NCI-H187 (cell line): ENCODE results near the gene SLC24A3.

Experiments
- DNase-seq, 2 experiments: peaks; one replicate each; lab custom pipeline; 2025; lab: John Stamatoyannopoulos, UW

The SLC24A3 gene

DNA sequence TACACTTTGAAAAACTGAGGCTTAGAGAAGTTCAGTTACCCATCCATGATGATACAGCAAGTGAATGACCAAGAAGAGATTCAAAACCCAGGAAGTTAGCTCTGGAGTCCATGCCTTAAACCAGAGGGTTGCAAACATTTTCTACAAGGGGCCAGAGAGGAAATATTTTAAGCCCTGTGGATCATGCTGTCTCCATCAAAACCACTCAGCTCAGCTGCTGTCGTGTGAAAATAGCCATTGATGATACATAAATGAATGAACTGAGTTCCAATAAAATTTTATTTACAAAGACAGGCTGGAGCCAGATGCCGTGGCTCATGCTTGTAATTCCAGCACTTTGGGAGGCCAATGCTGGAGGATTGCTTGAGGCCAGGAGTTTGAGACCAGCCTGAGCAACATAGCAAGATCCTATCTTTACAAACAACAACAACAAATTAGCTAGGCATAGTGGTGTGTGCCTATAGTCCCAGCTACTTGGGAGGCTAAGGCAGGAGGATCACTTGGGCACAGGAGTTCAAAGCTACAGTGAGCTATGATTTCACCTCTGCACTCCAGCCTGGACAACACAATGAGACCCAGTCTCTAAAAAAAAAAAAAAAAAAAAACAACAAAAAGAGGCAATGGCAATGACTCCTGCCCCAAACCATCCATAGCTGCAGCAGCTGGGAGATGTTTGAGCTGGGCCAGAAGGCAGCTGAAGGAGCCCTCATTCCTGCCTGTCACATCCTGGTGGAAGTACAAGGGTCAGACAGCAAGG is 501.6 kb downstream of the SLC24A3 start:
- DNase-seq: no peak

DNA sequence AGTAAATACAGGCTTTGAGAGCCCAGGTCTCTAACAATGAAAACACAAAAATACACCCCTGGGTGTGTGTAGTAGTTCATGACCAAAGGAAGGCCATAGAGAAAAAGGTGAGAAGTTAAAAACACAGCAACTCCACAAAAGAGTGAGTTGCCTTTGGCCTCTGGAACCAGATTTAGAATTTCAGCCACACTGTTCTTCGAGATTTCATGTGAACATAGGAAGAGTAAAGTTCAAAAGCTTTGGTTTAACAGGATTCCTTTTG is 502.1 kb downstream of the SLC24A3 start:
- DNase-seq: no peak

DNA sequence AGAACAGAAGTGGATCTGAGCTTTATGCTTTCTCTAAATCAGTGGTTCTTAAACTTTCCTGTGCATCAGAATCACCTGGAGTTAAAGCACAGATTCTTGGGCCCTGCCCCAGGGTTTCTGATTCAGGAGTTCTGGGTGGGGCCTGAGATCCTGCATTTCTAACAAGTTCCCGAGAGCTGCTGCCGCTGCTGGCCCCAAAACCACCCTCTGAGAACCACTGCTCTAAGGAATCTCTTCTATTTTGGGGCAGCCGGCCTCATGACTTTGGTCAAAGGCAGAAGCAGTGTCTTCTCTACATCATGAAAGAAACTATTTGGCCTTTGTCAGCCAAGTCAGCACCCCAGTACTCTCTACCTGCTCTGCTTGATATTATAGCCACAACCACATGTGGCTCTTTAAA is 503.5 kb downstream of the SLC24A3 start:
- no peak for DNase-seq

DNA sequence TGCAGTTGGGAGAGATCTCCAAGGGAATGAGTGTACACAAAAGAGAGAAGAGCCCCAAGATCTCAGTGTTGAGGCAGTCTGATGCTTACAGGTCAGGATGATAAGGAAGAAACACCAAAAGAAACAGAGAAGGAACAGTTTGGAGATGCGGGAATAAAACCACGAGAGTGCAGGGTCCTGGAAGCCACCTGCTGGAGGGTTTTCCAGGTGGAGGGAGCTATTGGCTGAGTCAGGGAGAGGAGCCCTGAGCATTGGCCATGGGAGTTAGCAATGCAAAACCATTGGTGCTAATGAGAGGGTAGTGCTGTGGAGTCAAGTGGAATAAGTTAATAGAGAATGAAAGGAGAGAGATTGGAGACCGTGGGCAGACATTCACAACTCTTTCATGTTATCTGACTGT is 506.4 kb downstream of the SLC24A3 start:
- DNase-seq: no peak

DNA sequence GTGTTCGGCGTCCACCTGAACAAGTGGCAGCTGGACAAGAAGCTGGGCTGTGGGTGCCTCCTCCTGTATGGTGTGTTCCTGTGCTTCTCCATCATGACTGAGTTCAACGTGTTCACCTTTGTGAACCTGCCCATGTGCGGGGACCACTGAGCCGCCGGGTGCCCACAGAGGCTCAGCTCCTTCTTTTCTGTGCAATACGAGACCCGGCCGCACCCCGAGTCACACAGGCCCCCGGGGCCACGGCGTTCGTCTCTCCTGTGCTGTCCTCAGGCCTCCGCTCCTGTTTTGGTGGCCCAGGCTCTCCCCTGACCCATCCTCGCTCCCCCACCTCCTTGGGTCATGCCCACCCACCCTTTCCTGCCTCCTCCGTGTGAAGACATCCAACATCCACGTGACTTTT is 508.5 kb downstream of the SLC24A3 start:
- no peak for DNase-seq

DNA sequence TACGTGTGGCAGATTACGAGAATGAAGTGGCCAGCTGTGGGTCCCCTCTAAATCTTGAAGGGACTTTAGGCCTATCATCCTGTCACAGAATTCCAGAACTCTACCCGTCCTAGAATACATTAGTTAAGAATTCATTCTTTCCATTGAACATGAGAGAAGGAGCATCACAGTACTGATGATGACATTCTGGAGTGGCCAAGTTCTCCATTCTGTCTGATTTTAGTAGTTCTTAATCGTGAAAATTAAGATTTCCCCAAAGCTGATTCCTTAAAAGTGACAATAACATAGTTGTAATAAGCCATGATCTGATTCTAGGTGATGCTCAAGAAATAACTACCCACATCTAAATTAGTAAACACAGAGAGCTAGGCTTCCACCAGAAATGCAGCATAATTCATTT is 510.6 kb downstream of the SLC24A3 start:
- DNase-seq: no peak

DNA sequence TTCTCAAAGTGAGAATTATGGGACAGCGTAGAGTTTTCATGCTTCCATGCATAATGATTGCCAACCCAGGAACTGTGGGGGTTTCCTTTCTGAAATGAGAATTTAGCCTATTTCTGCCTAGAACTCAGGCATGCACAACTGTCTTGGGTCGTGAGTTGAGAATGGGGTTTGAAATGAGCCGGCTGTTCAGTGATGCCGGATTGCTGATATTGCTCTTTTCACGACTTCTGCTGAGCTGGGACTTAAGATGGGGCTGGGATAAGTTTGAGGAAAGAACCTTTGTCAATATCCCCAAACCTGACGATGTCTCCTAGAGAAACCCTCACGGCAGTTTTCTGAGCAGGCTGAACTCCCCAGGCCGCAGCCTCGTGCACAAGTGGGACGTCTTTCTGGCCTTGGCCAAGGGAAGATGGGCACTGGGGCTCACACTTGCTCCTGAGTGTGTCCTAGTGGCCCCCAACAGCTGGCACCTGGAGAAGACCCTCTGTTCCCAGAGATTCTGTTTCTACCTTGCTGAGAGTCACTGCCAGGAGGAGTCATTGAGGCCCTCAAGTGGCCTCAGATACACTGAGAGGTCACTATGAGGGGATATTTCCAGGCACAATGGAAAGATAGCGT is 511.5 kb downstream of the SLC24A3 start:
- DNase-seq: no peak

DNA sequence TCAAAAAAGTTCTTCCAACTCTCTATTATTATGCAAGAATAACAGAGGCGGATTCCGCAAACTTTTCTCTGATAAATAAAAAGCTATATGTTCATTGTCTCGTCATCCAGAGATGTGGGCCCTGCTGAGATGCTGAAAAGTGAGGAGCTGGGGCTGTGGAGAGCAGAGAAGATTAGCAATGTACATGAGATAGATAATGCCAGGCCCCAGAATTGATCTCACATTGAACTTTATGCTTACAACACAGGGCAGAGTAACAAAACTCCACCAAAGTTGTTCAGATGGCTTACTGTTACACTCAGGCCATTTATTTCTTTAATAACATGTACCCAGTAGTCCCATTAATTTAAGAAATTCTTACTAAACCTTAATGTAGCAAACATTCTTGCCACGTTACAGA is 512.9 kb downstream of the SLC24A3 start:
- DNase-seq: no peak

DNA sequence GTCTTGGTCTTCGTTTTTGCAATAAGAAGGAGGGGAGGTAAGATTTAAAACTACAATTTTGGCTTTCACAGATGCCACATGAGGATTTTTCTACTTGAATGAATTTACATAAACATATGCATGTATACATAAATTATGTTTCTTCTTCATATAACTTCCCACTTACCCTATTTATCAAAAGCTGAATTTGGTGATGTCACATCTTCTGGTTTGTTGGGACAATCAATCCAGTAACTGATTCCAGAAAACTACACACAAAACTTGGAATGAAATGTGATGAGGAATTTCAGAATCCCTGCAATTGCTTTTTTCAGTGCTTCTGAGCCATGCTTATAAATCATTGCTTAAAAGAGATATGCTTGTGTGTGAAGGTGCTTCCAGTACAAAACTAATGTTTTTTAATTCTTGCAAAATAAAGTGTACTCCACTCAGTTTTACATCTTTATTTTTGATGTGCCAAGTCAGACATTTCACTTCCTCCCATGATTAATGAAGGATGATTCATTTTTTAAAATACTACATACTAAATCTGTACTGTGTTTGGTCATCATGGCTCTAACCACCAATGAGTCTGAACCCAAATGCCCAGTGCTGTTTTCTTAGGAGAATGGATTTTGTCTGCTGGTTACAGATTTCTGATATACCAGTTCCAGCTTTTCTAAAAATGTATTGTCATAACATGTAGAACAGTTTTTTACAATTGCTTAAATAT is 513.5 kb downstream of the SLC24A3 start:
- no peak for DNase-seq

DNA sequence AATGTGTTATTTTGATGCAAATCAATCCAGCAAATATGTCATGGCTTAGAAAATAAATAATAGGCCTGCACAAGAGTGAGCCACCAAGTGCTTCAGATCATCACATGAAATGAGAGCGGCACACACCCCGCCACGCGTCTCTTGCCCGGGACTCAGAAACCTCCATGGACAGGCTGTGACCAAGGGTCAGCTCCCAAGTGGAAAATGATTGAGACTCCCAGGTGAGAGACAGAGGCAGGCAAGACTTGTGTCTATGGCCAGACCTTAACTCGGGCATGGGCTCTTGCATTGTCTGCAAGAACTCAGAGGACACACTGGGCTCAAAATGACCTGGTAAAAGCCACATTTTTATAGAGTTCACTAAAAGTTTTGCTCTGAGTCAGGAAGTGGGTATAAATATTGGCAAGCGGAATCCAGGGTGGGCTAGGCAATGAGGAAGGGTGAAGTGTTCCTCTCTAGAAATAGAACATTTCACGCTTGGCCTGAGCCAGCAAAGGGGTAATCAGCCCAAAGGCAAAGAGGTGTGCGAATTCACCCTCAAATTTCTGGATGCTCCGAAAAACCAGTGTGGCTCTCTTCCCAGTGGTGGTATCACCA is 514.9 kb downstream of the SLC24A3 start:
- no peak for DNase-seq

DNA sequence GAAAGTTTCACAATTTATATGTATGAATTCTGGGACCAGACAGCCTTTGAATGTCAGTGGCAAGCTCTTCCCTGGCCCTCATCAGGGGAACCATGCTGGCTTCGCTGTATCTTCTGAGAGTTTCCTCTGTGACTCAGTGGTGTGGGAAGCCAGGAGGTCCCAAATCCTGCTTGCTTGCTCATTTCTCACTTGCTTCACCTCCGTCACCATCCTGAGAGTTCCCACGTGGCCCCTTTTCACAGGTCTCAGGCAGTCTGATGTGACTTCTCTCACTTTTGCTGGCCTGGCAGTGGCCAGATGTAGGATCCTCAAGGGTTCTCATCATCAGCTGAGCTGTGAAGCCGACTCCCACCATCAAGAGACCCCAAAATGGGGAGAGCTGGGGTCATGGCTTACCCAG is 517.2 kb downstream of the SLC24A3 start:
- no peak for DNase-seq

DNA sequence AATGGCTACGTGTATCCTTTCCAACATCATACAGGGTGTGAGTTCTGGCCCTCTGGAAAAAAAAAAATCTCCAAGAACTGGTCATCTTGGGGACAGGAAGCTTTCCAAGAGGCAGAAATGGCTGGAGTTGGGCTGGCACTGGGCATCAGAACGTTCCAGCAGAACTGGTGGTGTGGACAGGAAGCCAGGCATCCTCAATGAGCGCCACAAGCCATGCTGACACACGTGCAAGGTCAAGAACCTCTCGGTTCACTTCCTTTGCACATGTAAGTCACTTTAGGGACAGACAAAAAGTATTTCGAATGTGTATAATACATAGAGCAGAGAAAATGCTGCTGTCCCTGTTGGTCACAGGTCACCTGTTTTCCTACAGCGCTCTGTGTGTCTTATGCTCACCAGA is 518.3 kb downstream of the SLC24A3 start:
- no peak for DNase-seq

DNA sequence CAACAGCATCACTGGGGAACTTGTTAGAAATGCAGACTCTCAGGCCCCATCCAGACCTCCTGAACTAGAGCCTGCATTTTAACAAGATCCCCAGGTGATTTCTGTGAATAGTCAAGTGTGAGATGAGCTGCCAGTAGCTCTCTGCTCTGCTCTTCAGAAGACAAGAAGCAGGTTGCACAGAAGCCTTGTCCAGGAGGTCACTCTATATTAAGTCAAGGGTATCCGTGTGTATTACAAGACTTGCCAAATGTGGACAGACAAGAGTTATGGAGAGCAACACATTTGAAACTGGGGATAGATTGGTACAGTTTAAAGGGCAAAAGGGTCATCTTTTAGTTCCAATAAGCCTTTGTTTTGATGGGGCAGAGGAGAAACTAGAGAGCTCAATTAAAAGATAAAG is 522.4 kb downstream of the SLC24A3 start:
- no peak for DNase-seq

DNA sequence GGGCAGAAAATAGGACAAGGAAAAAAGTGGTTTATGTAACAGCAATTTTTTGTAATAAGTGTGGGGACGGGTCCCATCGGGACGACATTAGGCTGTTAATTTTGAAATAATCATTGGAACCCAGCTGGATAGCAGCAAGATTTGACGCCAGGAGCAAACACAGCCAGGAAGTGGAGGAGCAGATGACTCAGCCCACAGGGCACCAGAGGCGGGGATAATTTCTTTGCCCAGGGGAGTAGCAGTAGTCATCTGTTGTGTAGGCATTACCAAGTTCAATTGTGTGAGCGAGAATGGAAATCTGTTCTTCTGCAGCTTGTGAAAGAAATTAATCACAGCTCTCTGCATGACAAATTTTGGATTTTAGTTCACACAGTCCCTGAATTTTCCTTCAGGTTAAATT is 523.0 kb downstream of the SLC24A3 start:
- DNase-seq: no peak

DNA sequence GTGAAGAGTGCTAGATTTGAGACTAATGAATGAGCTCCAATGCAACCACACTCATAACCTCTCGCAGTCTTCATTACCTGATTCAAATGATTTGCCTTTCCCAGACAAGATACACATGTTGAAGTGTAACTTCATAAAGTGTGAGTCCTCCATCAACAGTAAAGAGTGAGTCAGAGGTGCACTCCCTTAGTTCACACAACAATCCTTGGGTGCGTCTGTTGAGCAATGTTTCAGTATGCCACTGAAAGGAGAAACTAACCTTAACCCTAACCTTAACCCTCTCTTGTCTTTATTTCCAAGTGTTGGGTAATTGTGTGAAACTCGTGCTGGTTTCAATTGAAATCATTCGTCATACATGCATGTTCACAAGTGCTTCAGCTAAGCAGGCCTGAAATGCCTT is 524.6 kb downstream of the SLC24A3 start:
- DNase-seq: no peak

DNA sequence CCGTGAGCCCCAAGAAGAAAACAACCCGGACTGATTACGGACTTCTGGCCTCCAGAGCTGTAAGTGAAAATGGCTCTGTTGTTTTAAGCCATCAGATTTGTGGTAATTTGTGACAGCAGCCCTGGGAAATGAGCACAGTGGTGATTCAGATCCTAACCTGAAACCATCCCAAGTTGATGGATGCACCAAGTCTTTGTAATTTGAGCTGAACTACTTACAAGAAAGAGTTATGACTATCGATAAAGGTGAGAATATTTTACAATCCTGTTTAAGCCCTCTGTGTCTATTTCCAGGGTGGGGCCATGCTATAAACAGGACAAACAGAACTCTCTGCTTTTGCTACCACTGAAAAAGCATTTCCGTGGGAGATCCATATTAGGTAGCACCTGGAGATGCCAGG is 526.5 kb downstream of the SLC24A3 start:
- no peak for DNase-seq

DNA sequence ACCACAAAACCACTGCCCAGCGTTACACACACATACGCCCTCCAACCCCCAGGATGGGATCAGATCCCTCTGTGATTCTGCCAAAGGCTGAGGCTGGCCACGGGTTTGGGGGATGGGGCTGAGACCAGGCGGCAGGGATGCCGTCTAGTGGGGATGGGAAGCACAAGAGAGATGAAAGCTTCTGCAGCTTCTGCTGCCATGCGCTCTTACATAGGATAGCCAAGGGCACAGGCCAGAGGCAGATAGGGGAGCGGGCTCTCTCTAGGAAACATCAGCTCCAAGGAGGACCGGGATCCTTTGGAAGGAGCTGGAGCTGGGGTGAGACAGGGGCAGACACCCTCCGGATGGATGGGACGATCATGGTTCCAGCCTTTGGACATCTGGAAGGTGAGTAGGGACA is 526.9 kb downstream of the SLC24A3 start:
- no peak for DNase-seq

DNA sequence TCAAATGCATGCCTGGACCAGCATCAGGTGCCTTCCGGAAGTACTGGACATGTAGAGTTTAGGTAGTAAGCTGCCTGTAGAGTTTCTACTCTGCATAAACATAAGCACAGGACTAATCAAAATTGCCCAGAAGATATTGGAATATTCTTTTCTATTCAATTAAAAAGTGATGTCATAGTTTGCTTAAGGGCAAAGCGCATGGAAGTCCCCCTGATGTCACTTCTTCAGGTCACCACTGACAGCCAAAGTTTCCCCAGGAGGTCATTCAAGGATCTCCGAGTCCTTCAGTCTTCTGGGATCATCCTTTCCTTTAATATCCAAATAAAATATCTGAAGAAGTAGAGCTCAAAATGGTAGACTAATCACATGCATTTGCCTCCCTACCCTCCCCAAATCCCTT is 528.1 kb downstream of the SLC24A3 start:
- DNase-seq: no peak

DNA sequence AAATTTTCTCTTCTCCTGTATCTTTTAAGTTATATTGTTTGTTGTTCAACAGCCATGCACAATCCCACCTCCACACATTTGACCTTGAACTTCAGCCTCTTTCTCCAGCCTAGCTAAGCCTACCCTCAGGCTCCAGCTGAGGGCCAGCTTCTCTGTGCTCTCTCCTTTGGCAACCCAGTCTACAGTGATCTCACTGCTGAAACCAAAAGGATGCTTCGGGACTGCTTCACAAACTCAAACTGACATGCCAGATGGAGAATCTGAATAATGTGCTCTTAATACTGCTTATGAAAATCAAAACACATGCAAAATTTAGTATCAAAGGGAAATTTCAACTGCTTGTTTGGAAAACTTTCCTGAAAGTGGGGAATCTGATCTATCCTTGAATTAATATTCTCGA is 529.5 kb downstream of the SLC24A3 start:
- DNase-seq: no peak

DNA sequence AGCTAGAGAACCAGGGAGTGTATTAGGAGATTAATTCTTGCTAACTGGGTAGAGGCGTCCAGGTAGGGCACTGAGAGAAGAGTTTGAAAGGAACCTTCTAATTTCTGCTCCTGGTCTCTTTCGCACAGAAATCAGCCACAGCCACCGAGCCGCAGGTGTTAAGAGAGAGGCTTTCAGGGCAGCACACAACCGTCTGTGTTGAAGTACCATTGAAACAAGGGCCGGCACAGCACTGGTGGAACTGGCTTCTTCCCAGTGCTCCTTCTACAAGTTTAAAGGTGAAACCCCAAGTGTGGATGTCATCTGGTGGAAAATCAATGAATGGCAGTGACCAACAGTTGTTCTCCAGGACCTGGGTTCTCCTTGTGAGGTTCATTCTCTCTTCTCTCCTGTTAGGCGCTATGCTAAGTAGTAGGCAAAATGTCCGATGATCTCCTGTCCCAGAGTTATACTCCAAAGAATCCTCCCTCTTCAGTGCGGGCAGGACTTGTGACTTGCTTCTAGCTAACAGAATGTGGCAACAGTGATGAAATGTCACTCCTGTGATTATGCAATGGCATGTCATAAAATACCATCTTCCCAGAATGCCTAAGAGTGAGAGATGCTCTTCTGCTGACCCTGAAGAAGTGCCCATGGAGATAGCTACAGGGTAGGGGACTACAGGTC is 530.7 kb downstream of the SLC24A3 start:
- DNase-seq: no peak

DNA sequence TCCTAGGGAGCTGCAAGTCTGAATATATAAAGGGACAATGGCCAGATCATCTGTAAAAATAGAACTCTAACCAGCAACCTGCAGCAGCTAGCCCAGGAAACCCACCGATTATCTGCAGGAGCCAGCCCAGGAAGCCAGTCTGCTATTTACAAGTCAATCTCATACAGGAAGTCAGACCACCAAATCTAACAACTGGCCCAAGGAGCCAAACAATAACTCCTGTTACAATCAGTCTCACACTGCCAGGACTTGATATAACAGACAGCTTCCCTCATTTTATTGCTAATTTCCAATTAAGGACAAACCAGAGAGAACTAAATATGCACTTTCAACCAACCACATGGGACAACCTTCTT is 531.2 kb downstream of the SLC24A3 start:
- DNase-seq: no peak

DNA sequence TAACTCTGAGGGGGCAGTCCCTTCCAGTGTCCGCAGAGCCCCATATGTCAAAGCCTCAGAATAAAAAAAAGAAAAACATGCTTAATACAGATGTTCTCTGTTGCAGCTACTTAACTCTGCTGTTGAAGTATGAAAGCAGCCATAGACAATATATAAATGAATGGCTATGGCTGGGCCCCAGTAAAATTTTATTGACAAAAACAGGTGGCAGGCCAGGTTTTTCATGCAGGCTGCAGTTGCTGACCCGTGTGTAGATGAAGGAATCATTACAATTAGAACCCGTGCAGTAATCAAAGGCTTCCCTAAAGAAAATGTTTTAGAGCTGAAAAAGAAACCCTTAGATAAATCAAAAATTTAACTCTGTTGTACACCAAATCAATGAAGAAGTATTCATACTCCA is 532.7 kb downstream of the SLC24A3 start:
- DNase-seq: no peak

DNA sequence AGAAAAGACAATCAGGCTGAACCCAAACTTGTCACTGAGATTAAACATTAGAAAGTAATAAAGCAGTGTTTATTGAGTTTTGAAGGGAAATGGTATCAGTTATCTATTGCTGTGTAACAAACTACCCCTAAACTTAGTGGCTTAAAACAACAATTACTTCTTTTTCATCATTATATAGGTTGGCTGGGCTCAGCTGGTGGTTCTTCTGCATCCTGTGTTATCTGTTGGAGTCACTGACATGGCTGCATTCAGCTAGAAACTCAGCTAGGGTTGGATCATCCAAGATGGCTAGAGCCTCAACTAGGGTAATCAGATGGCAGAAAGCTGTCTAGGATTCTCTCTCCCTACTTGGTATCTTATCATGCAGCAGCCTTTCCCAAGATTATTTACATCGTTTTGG is 533.1 kb downstream of the SLC24A3 start:
- no peak for DNase-seq
